ENCODE results near the gene FAM210A. TPM values are rescaled to one million over a fixed set of nuclear protein-coding genes. Genes with fewer than 3 reads are reported as not detected.

The FAM210A gene
- total and polyA plus RNA-seq, 9 of the 15 experiments (the other 6 are each of a cell fraction or from before 2014, with no cell fraction given) = 8.3 to 41.7 (median 19.1) TPM

DNA sequence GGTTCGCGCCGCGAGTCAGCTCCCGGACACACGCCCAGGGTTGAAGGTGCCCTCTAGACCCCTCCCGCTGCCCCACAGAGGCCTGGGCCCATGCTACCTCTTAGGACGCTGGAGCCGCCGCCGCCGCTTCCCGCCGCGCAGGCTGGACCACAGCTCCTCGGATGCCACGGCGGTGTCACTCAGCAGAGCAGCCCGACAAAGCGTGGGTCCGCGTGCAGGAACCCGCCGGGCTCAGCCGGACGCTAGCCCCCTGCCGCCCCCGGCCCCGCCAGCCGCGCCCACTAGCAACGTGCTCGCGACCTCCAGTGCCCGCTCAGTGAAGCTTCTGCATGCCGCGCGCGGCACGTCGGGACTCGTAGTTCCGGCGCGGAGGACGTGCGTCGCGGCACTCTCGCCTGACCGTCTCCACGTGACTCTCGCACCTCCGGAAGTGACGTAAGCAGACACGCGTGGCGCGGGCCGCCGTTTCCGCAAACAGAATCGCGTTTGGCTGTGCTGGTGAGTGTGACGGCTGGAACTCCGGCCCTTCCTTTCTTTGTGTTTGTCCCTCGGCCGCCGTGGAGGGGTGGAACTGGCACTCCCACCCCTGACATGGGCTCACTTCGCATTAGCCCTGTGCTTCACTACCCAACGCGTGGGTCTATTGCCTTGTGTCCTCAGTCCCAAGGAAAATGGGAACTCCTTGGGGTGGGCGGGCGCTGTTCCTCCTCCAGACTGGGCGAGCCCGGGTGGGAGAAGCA, at the start of gene FAM210A, which contains the start of gene RNMT (continued):
- TF ChIP-seq, protein P1, sequence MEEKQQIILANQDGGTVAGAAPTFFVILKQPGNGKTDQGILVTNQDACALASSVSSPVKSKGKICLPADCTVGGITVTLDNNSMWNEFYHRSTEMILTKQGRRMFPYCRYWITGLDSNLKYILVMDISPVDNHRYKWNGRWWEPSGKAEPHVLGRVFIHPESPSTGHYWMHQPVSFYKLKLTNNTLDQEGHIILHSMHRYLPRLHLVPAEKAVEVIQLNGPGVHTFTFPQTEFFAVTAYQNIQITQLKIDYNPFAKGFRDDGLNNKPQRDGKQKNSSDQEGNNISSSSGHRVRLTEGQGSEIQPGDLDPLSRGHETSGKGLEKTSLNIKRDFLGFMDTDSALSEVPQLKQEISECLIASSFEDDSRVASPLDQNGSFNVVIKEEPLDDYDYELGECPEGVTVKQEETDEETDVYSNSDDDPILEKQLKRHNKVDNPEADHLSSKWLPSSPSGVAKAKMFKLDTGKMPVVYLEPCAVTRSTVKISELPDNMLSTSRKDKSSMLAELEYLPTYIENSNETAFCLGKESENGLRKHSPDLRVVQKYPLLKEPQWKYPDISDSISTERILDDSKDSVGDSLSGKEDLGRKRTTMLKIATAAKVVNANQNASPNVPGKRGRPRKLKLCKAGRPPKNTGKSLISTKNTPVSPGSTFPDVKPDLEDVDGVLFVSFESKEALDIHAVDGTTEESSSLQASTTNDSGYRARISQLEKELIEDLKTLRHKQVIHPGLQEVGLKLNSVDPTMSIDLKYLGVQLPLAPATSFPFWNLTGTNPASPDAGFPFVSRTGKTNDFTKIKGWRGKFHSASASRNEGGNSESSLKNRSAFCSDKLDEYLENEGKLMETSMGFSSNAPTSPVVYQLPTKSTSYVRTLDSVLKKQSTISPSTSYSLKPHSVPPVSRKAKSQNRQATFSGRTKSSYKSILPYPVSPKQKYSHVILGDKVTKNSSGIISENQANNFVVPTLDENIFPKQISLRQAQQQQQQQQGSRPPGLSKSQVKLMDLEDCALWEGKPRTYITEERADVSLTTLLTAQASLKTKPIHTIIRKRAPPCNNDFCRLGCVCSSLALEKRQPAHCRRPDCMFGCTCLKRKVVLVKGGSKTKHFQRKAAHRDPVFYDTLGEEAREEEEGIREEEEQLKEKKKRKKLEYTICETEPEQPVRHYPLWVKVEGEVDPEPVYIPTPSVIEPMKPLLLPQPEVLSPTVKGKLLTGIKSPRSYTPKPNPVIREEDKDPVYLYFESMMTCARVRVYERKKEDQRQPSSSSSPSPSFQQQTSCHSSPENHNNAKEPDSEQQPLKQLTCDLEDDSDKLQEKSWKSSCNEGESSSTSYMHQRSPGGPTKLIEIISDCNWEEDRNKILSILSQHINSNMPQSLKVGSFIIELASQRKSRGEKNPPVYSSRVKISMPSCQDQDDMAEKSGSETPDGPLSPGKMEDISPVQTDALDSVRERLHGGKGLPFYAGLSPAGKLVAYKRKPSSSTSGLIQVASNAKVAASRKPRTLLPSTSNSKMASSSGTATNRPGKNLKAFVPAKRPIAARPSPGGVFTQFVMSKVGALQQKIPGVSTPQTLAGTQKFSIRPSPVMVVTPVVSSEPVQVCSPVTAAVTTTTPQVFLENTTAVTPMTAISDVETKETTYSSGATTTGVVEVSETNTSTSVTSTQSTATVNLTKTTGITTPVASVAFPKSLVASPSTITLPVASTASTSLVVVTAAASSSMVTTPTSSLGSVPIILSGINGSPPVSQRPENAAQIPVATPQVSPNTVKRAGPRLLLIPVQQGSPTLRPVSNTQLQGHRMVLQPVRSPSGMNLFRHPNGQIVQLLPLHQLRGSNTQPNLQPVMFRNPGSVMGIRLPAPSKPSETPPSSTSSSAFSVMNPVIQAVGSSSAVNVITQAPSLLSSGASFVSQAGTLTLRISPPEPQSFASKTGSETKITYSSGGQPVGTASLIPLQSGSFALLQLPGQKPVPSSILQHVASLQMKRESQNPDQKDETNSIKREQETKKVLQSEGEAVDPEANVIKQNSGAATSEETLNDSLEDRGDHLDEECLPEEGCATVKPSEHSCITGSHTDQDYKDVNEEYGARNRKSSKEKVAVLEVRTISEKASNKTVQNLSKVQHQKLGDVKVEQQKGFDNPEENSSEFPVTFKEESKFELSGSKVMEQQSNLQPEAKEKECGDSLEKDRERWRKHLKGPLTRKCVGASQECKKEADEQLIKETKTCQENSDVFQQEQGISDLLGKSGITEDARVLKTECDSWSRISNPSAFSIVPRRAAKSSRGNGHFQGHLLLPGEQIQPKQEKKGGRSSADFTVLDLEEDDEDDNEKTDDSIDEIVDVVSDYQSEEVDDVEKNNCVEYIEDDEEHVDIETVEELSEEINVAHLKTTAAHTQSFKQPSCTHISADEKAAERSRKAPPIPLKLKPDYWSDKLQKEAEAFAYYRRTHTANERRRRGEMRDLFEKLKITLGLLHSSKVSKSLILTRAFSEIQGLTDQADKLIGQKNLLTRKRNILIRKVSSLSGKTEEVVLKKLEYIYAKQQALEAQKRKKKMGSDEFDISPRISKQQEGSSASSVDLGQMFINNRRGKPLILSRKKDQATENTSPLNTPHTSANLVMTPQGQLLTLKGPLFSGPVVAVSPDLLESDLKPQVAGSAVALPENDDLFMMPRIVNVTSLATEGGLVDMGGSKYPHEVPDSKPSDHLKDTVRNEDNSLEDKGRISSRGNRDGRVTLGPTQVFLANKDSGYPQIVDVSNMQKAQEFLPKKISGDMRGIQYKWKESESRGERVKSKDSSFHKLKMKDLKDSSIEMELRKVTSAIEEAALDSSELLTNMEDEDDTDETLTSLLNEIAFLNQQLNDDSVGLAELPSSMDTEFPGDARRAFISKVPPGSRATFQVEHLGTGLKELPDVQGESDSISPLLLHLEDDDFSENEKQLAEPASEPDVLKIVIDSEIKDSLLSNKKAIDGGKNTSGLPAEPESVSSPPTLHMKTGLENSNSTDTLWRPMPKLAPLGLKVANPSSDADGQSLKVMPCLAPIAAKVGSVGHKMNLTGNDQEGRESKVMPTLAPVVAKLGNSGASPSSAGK (IDR thresholded peaks at IDR 0.05) = peak; percentile 72
- TF ChIP-seq DIDO1 (tag; IDR thresholded peaks at IDR 0.05; ENCODE audit: low read depth) (peak; percentile 70; the same call in 1 of the 2 replicates), CXXC5 (CRISPR knock-in tag; IDR thresholded peaks at IDR 0.05) (peak; percentile 99), NR2C1 (IDR thresholded peaks at IDR 0.05) (peak; percentile 58; the same call in 1 of the 2 replicates), NR2C1 (tag; IDR thresholded peaks at IDR 0.05) (peak; percentile 81)
- TF ChIP-seq, protein P2, sequence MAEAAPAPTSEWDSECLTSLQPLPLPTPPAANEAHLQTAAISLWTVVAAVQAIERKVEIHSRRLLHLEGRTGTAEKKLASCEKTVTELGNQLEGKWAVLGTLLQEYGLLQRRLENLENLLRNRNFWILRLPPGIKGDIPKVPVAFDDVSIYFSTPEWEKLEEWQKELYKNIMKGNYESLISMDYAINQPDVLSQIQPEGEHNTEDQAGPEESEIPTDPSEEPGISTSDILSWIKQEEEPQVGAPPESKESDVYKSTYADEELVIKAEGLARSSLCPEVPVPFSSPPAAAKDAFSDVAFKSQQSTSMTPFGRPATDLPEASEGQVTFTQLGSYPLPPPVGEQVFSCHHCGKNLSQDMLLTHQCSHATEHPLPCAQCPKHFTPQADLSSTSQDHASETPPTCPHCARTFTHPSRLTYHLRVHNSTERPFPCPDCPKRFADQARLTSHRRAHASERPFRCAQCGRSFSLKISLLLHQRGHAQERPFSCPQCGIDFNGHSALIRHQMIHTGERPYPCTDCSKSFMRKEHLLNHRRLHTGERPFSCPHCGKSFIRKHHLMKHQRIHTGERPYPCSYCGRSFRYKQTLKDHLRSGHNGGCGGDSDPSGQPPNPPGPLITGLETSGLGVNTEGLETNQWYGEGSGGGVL (CRISPR knock-in tag; IDR thresholded peaks at IDR 0.05) = no peak
- TF ChIP-seq, protein P3, sequence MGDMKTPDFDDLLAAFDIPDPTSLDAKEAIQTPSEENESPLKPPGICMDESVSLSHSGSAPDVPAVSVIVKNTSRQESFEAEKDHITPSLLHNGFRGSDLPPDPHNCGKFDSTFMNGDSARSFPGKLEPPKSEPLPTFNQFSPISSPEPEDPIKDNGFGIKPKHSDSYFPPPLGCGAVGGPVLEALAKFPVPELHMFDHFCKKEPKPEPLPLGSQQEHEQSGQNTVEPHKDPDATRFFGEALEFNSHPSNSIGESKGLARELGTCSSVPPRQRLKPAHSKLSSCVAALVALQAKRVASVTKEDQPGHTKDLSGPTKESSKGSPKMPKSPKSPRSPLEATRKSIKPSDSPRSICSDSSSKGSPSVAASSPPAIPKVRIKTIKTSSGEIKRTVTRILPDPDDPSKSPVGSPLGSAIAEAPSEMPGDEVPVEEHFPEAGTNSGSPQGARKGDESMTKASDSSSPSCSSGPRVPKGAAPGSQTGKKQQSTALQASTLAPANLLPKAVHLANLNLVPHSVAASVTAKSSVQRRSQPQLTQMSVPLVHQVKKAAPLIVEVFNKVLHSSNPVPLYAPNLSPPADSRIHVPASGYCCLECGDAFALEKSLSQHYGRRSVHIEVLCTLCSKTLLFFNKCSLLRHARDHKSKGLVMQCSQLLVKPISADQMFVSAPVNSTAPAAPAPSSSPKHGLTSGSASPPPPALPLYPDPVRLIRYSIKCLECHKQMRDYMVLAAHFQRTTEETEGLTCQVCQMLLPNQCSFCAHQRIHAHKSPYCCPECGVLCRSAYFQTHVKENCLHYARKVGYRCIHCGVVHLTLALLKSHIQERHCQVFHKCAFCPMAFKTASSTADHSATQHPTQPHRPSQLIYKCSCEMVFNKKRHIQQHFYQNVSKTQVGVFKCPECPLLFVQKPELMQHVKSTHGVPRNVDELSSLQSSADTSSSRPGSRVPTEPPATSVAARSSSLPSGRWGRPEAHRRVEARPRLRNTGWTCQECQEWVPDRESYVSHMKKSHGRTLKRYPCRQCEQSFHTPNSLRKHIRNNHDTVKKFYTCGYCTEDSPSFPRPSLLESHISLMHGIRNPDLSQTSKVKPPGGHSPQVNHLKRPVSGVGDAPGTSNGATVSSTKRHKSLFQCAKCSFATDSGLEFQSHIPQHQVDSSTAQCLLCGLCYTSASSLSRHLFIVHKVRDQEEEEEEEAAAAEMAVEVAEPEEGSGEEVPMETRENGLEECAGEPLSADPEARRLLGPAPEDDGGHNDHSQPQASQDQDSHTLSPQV (IDR thresholded peaks at IDR 0.05) = no peak

Data from K562 (cell line).